Measurements from ENCODE around the gene HSPBAP1.

GRCh38 chr3:122828281-122828680, 34.6 kb upstream of the HSPBAP1 start:
- TF ChIP-seq CTCF (IDR thresholded peaks at IDR 0.05) (no peak), POLR2A (IDR thresholded peaks at IDR 0.05) (no peak)

All from heart left ventricle (tissue), 13 donors.